ENCODE measurements around the gene NOX5.

GRCh38 chr15:69031013-69032001 is 16.8 kb downstream of the NOX5 start:
- TF ChIP-seq FOXM1 (IDR thresholded peaks at IDR 0.05; ENCODE audit: borderline replicate concordance): no peak
- no peak for TF ChIP-seq SP1 (IDR thresholded peaks at IDR 0.05)
- TF ChIP-seq ZNF384 (IDR thresholded peaks at IDR 0.05): no peak
- no peak for TF ChIP-seq PKNOX1 (IDR thresholded peaks at IDR 0.05)
- no peak for TF ChIP-seq ARNT (IDR thresholded peaks at IDR 0.05)
- no peak for TF ChIP-seq HDGF (IDR thresholded peaks at IDR 0.05; ENCODE audit: borderline replicate concordance)
- no peak for TF ChIP-seq BHLHE40 (IDR thresholded peaks at IDR 0.05; ENCODE audit: borderline replicate concordance)
- TF ChIP-seq L3MBTL2 (conservative IDR thresholded peaks at IDR 0.05): peak; percentile 29; the same call in 1 of the 2 replicates
- TF ChIP-seq FOXA1 (IDR thresholded peaks at IDR 0.05): no peak
- no peak for TF ChIP-seq FOXK2 (IDR thresholded peaks at IDR 0.05)
- TF ChIP-seq CTBP1 (IDR thresholded peaks at IDR 0.05; ENCODE audit: borderline replicate concordance): no peak
- no peak for TF ChIP-seq TARDBP (IDR thresholded peaks at IDR 0.05)

Measured in HEK293T (cell line).